A375 (cell line): Measurements from ENCODE around the gene XRCC1. TPM values are rescaled to one million over a fixed set of nuclear protein-coding genes. Genes with fewer than 3 reads are reported as not detected.

Experiments used
- total RNA-seq: library from RNA; depleted of rRNA; stranded (reverse); fragments of >200 nt; shearing (Covaris generic); gene quantifications from 2 replicates; pipeline ENCODE4 v1.2.3, GENCODE V29; 2014; rRNA removed

XRCC1 gene, protein sequence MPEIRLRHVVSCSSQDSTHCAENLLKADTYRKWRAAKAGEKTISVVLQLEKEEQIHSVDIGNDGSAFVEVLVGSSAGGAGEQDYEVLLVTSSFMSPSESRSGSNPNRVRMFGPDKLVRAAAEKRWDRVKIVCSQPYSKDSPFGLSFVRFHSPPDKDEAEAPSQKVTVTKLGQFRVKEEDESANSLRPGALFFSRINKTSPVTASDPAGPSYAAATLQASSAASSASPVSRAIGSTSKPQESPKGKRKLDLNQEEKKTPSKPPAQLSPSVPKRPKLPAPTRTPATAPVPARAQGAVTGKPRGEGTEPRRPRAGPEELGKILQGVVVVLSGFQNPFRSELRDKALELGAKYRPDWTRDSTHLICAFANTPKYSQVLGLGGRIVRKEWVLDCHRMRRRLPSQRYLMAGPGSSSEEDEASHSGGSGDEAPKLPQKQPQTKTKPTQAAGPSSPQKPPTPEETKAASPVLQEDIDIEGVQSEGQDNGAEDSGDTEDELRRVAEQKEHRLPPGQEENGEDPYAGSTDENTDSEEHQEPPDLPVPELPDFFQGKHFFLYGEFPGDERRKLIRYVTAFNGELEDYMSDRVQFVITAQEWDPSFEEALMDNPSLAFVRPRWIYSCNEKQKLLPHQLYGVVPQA
- 47.6 and 63.8 TPM in 2 replicates for total RNA-seq

DNA sequence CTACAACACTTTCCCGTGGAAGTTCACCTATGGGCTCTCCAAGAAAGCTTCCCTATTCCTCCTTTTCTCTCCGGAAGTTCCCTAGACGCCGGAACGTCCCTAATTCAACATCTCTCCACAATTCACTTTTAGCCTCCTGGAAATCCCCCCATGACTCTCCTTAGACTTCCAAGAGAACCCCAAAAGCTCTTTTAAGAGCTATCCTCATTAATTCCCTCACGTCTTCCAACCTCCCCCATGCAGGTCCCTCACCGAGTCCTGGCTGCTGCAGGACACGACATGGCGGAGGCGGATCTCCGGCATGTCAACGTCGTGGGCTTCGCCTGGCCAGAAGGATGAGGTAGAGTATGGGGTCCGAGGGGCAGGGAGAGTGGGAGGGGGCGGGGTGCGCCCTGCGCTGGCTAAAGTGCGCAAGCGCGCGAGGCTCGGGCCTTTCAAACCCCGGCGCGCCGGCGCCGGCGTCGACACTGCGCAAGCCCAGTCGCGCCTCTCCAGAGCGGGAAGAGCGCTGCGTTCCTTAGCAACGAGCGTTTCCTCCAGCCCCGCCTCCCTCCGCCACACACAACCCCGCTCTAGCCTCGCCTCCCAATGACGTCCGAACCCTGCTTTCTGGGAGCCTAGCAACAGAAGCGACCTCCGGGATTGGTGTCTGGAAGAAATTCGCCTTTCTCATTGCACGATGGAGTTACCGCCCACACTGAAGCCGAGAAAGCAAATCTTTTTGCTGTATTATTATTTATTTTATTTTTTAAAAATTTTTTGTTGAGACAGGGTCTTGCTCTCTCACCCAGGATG, at the start of gene XRCC1, which contains the start of gene PINLYP:
XRCC1 (minus strand) TSS at position 372 of the 795 bp plus-strand sequence; CDS start at position 303, 69 bp downstream.
PINLYP (plus strand) TSS at position 646 of the 795 bp plus-strand sequence. CDS start 1,391 bp downstream, outside the sequence.

DNA sequence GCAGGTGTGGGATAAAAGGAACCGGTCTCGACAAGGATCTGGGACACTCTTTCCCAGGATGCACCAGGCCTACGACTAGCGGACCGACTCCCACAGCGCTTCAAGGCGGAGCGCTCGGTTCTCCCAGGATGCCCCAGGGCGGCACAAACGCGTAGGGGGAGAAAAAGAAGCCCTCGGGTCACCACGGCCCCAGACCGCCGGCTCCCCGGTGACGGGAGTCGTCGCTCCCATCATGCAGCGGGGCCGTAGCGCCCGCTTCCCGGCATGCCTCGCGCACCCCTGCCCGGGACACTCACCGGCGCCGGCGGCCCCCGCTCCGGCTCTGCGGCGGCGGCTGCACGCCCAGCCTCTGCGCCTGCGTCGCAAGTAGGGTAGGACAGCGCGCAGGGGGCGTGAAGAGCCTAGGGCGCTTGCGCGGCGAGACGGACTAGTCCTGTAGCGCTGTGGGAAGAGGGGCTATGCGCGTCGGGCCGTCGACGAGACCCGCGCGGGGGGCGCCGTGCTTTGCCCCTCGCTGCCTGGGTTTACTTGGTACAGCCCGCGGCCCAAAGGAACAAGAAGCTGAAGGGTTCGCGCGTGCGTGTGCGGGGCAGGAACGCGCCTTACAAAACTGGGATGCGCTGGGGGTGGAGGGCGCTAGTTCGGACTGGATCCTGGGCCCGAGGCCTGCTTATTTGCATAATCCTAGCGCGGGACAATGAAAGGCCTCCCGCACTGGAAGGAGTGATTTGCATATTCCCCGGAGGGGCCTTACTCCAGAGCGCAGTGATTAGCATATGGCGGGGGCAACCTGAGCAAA, 44.1 kb upstream of the XRCC1 start, which contains the start of gene ZNF428:
ZNF428 (minus strand) TSS at position 368 of the 799 bp plus-strand sequence. CDS start 5,325 bp downstream, outside the sequence.

DNA sequence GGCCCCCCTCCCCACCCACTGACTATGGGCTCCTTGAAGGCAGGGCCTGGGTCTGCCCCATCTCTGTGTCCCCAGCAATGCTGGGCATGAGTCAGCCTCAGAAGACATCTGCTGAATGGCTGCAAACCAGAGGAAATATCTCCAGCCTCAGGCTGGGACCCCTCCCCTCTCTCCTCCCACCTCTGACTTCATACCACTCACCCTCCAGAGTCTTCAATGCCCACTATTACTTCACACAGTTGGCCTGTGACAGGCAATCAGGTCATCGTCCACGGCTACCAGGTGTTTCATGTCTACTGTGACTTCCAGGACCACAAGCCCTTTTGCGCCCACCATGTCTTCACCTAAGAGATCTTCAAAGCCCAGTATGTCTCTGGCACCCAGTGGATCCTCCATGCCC, 36.5 kb upstream of the XRCC1 start, which contains the start of gene SRRM5:
SRRM5 (plus strand) TSS at position 301 of the 400 bp plus-strand sequence; CDS start at position 335, 34 bp downstream.

DNA sequence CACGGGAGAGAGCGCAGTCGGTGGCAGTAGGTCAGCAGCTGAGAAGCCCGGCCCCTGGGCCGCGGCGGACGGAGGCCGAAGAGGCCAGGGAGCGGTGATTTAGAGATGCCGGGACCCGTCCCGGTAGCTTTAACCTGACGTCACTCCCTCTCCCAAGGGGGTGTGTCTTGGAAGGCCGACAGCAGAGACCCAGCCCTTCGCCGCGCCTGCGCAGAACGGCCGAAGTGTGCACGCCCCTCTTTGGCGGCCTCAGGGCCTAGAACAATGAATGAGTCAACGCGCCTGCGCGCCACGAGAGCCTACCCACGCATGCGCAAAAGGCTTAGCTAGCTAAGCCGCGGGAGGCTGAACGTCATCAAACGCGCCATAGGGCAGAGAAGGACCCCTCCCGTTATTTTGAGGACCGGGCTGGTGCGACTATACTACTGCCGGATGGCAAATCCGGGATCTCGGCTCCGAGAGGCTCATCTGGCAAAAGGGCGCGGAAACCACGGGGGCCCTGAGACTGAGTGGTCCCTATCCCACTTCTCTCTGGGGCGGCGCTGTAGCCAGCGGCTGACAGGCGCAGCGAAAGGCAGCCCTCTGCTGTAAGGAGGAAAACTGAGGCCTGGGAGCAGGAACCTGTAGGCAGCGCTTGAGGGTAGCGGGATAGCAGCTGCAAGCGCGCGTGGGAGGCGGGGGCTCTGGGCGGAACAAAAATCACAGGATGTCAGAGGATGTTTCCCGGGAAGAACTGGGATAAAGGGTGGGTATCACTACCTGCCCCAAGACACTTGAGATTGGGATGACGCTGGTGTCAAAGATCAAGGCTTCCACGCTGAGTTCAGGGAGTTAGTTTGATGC, 20.9 kb upstream of the XRCC1 start, which contains the start of the genes IRGQ and ZNF576:
IRGQ (minus strand) TSS at position 136 of the 843 bp plus-strand sequence. CDS start 796 bp downstream, outside the sequence.
ZNF576 (plus strand) TSS at position 597 of the 843 bp plus-strand sequence. CDS start 514 bp downstream, outside the sequence.

DNA sequence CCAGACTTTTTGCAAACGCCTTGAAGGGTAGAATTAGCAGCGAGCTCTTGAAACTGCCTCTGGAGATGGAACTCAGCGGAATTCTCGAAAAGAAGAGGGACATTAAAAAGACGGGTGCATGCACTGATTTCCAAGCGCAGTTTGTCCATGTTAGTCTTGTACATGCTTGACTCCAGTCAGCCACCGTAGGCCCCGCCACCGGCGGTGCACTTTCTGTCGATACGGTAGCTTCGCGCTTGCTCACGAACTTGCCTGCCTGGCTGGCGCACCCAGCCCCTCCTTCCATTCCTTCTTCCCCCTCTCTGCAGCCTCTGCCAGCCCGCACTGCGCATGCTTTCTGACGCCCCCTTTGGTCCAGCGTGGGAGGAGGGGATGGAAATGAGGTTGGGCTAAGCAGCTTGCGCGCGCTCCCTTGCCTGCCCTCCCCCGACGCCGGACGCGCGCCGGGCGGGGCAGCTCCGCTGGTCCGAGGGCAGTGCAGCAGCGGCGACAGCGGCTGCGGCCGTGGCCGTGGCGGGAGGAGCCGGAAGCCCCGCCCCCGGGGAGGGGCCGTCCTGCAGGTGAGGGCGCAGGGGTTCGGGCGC, 42.3 kb downstream of the XRCC1 start, which contains the start of gene ZNF575:
ZNF575 (plus strand) TSS at position 227 of the 584 bp plus-strand sequence. CDS start 1,235 bp downstream, outside the sequence.

DNA sequence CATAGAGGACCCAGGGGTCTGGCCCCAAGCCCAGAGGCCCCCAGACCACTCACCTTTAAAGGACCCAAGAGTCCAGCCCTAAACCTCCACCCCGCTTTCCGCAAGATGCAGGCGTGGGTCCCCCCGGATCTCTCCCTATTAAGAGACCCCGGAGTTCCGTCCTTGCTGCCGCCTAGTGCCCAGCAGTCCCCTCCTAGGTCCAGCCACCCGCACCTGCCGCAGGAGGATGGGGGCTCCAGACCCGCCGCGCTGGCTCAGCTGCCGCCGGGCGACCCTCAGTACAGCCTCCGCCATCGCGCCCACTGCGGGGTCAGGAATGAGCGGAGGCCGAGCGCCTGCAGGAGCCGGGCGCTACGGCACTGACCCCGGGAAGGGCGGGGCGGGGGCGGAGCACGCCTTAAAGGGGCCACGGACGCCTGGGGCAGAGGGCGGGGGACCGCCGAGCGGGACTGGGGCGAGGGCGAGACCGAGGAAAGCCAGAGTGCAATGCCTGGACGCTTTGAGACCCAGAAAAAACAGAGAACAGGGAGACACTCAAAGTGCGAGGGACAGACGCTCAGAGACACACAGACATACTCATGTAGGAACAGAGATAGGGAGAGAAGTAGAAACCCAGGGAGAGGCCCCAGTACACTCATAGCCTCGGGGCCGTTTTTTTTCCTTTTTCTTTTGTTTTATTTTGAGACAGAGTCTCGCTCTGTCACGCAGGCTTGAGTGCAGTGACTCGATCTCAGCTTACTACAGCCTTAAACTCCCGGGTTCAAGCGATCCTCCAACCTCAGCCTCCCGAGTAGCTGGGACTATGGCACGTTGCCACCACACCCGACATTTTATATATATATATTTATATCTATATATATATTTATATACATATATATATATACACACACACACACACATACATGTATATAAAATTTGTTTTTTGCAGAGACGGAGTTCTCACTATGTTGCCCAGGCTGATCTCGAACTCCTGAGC, 48.2 kb downstream of the XRCC1 start, which contains the start of gene ETHE1:
ETHE1 (minus strand) TSS at position 318 of the 976 bp plus-strand sequence; CDS start at position 294, 24 bp downstream.

DNA sequence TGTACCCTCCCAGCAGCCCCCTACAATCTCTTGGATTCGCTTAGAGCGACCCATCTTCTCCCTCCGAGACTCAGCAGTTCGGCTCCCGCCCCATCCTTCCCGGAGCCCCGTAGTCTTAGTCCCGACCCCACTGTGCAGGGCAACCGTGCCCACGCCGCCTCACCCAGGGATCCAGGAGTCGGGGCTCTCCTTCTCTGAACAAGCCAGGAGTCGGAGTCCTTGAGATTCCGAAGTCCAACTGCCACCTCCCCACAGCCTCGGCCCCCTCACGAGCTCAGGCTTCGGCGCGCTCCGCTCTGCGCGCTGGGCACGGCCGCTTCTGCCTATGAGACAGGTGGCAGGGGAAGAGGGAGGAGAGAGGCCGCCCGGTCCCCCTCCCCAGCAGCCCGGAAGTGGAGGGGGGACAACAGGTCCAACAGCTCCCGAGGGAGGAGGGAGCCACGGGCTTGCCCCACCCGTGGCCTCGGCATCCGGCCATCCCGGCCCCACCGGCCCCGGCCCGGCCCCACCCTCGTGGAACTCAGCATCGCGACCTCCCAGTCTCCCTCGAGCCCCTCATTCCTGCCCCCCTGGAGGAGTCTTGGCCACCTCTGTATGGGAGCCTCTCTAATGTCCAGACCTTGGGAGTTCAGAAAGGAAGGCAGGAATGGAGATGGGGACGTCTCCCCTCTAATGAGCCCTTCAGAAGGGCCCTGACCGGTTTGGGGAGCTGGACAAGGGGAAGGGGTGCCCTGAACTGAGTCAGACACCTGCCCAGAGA, 70.7 kb downstream of the XRCC1 start, which contains the start of gene PHLDB3:
PHLDB3 (minus strand) TSS at position 321 of the 760 bp plus-strand sequence. CDS start 628 bp downstream, outside the sequence.

Other genes starting within 250 kb of the XRCC1 start
- 0.13 TPM in 1 of 2 replicates, not detected in the other for gene CD177, start 221.8 kb downstream of the XRCC1 start, total RNA-seq
- not detected in 2 replicates for gene TEX101, start 160.6 kb downstream of the XRCC1 start, total RNA-seq
- gene LYPD3, start 109.9 kb downstream of the XRCC1 start, total RNA-seq: 0.85 and 0.94 TPM in 2 replicates
- gene PHLDB3, start 70.8 kb downstream of the XRCC1 start, total RNA-seq: 29.5 and 31.4 TPM in 2 replicates
- gene ETHE1, start 48.3 kb downstream of the XRCC1 start, total RNA-seq: 99.7 and 124 TPM in 2 replicates
- 0.11 TPM in 1 of 2 replicates, not detected in the other for gene ZNF575, start 42.3 kb downstream of the XRCC1 start, total RNA-seq
- 0.61 TPM in 1 of 2 replicates, not detected in the other for gene PINLYP, start 274 bp upstream of the XRCC1 start, total RNA-seq
- 9.4 and 10.5 TPM in 2 replicates for gene IRGQ, start 20.6 kb upstream of the XRCC1 start, total RNA-seq
- gene ZNF576, start 21.1 kb upstream of the XRCC1 start, total RNA-seq: 10.3 and 12.9 TPM in 2 replicates
- gene SRRM5, start 36.6 kb upstream of the XRCC1 start, total RNA-seq: 0.29 and 0.30 TPM in 2 replicates
- 57.5 and 59.0 TPM in 2 replicates for gene ZNF428, start 44.1 kb upstream of the XRCC1 start, total RNA-seq
- 99.5 and 105 TPM in 2 replicates for gene CADM4, start 64.3 kb upstream of the XRCC1 start, total RNA-seq
- gene PLAUR, start 94.6 kb upstream of the XRCC1 start, total RNA-seq: 139 and 147 TPM in 2 replicates
- gene IRGC, start 140.5 kb upstream of the XRCC1 start, total RNA-seq: not detected in 2 replicates
- 38.7 and 44.1 TPM in 2 replicates for gene SMG9, start 179.4 kb upstream of the XRCC1 start, total RNA-seq
- gene KCNN4, start 205.4 kb upstream of the XRCC1 start, total RNA-seq: 150 and 157 TPM in 2 replicates
- gene LYPD5, start 226.9 kb upstream of the XRCC1 start, total RNA-seq: 1.0 and 4.5 TPM in 2 replicates